GM12874 (cell line): Measurements from ENCODE around the gene ARHGAP23.

Experiments
- TF ChIP-seq, protein P1 (sequence below): IDR thresholded peaks from 2 replicates; pipeline ENCODE4 v1.5.1; 2011; ENCODE audit warnings: low read depth, mild to moderate bottlenecking, control low read depth, low read length, moderate library complexity; ENCODE audit not compliant: insufficient read depth

ARHGAP23 gene

DNA sequence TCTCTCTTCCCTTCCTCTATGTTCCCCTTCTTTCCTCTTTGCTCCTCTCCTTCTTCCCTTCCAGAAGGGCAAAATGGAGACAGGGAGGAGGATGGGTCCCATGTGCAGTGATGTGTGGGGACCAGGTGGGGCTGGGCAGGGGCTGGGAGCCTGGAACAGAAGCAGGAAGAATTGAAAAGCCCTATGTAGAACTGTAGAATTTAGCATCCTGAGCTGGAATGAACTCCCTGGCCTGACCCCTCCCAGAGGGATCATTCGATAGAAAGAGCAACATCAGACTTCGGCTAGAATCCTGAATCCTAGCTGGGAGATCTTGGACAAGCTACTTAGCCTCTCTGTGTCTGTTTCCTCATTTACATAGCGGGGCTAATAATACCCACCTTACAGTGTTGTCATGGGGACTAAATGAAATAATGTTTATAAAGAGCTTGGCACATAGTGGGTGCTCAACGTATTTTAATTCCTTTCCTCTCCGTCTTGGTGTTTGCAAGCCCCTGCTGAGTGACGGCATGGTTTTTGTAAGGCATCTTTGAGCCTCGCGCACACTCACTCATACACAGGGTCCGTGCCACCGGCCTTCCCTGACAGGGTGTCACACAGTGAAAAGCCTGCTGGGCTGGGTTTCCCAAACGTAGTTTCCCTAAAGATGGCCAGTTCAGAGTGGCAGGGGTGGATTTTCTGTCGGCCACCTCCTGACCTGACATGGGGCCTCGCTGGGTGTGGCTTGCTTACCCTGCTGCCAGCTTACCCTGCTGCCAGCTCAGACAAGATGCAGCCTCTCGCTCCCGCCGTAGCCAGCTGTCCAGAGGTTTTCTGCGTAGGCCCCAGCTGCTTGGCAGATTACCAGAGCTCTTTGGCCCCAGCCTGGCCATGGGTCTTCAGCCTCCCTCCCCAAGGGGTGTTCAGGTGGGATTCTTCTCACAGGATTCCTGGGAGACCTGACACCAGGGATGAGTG is 6.1 kb upstream of the ARHGAP23 start:
- TF ChIP-seq, protein P1, sequence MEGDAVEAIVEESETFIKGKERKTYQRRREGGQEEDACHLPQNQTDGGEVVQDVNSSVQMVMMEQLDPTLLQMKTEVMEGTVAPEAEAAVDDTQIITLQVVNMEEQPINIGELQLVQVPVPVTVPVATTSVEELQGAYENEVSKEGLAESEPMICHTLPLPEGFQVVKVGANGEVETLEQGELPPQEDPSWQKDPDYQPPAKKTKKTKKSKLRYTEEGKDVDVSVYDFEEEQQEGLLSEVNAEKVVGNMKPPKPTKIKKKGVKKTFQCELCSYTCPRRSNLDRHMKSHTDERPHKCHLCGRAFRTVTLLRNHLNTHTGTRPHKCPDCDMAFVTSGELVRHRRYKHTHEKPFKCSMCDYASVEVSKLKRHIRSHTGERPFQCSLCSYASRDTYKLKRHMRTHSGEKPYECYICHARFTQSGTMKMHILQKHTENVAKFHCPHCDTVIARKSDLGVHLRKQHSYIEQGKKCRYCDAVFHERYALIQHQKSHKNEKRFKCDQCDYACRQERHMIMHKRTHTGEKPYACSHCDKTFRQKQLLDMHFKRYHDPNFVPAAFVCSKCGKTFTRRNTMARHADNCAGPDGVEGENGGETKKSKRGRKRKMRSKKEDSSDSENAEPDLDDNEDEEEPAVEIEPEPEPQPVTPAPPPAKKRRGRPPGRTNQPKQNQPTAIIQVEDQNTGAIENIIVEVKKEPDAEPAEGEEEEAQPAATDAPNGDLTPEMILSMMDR: no peak

DNA sequence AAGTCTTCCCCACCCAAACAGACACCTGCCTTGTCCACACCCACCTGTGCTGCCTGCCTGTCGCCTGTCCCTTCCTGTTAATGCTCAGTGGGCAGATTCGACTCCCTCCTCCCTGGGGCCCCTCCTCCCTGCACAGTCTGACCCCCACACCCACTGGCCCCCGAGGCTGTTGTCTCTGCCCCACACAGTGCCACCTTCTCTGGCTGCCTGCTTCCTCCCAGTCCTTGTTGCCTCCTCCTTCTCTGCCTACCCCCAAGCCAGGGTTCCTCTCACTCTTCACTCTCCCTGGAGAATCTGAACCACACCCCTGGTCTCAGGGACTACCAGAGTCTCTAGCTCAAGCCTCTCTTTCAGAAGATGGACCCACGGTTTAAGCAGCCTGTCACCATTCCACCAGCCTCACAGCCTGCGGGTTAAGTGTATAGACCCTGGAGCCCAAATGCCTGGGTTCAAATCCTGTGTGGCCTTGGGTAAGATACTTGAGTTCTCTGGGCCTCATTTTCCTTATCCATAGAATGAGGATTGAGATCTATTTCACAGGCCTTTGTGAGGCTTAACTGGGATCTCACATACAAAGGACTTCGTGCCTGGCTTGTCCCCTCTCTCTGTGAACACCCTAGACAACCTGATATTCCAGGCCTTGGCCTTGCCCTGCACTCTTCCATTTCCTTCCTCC is 3.8 kb upstream of the ARHGAP23 start:
- TF ChIP-seq, protein P1: no peak

DNA sequence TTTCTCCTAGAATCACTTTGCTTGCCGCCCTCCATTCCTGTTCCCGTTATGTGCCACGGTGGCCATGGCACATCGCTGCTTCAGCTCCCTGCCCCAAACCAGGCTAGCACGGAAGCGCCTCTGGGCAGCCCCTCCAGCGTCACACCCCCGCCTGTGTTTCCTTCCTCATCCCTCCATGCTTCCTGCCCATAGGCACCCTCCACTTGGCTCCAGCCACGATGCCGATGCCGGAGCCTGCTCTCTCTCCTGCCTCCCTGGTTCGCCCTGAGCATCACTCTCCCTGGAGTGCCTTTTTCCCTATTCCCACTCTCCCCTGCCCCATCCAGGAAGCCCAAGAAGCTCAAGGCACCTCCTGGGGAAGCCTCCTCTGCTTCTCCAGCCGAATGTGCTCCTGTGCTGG is 3.2 kb upstream of the ARHGAP23 start:
- TF ChIP-seq, protein P1: no peak

DNA sequence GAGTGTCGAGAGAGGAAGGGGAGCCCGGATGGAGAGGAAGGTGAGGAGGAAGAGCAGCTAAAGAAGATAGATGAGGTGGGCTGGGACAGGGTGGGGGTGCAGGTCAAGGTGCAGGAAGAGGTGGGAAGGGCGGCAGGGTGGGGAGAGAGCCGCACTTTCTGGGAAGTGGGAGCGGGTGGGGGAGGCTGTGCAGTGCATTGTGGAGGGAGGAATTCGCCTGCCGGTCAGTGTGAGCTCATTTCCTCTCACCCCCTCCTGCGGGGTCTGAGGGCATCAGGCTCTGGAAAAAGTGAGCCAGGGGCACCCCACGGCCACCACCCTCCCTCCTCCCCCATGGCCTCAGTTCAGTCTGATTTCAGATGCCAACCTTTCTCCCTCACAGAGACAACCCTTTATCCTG is 2.5 kb upstream of the ARHGAP23 start:
- TF ChIP-seq, protein P1: no peak

DNA sequence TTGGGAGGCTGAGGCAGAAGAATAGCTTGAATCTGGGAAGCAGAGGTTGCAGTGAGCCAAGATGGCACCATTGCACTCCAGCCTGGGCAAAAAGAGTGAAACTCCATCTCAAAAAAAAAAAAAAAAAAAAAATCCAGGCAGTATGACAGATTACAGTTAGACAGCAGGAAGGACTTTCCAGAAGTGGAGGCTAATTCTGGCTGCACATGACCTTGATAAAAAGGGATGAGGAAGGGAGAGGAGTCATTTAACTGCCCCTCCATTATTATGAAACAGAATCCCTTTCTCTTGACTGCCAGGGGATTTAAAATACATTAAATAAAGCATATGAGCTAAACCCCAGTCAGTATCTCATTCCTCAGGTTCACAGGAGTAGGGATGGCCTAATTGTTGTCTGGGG is 1.8 kb upstream of the ARHGAP23 start:
- TF ChIP-seq, protein P1: no peak

DNA sequence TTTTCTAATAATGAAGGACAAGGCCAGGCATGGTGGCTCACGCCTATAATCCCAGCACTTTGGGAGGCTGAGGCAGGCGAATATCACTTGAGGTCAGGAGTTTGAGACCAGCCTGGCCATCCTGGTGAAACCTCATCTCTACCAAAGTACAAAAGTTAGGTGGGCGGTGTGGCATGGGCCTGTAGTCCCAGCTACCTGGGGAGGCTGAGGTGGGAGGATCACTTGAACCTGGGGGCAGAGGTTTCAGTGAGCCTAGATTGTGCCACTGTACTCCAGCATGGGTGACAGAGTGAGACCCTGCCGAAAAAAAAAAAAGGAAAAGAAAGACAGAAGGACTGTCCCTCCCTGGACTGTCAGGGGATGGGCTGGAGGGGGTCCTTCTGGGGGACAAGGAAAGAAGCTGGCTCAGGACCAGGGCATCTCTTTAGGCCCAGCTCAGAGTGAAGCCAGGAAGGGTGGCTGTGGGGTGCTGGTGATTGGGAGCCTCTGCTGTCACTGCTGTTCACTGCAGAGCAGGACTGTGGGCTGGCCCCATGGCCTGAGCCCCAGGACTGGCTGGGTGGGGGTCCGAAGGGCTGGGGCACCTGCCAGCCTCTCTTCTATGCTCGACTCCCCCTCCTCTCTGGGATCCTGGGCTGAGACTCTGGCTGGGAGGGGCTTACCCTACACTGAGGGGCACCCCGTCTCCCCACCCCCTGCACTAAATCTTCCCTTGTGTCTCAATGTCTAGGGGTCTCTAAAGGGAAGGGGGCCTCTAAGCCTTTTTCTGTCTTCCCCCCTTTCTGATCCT is 909 bp upstream of the ARHGAP23 start:
- TF ChIP-seq, protein P1: no peak
